ENCODE results near the gene NIP7. TPM values are rescaled to one million over a fixed set of nuclear protein-coding genes. Genes with fewer than 3 reads are reported as not detected.

The NIP7 gene
- total RNA-seq, 2 experiments from 2014 or later = 70.1 to 73.2 TPM

GRCh38 chr16:69311533-69312387 is 27.8 kb upstream of the NIP7 start:
- peak overlapping the region; percentile 98 for H3K27ac Mint-ChIP-seq

GRCh38 chr16:69313469-69313868 is 26.1 kb upstream of the NIP7 start:
- Mint-ChIP-seq H3K36me3 (peaks cover 16% of the 10 kb centered on the region), H3K27ac (peak overlapping the region; percentile 25), H3K4me1 (peaks cover 19% of the 10 kb centered on the region)

More at GRCh38 chr16:69311533-69312387, 27.8 kb upstream of the NIP7 start:
- H3K9me3 Mint-ChIP-seq = no peaks in the 10 kb centered on the region
- peaks cover 13% of the 10 kb centered on the region for H3K36me3 Mint-ChIP-seq
- no peaks in the 10 kb centered on the region for H3K27me3 Mint-ChIP-seq
- peak overlapping the region; percentile 100 for H3K4me3 Mint-ChIP-seq
- peaks cover 19% of the 10 kb centered on the region for H3K4me1 Mint-ChIP-seq
- DNase-seq = peak; percentile 61

GRCh38 chr16:69314534-69314933 is 25.0 kb upstream of the NIP7 start:
- H3K4me1 Mint-ChIP-seq = peaks cover 19% of the 10 kb centered on the region
- no peaks in the 10 kb centered on the region for H3K9me3 Mint-ChIP-seq
- H3K4me3 Mint-ChIP-seq = no peak overlapping the region
- H3K36me3 Mint-ChIP-seq = peaks cover 20% of the 10 kb centered on the region
- no peak overlapping the region for H3K27ac Mint-ChIP-seq
- H3K27me3 Mint-ChIP-seq = no peaks in the 10 kb centered on the region
- no peak for DNase-seq

More at GRCh38 chr16:69313469-69313868, 26.1 kb upstream of the NIP7 start:
- DNase-seq = no peak
- Mint-ChIP-seq H3K9me3 (no peaks in the 10 kb centered on the region), H3K27me3 (no peaks in the 10 kb centered on the region), H3K4me3 (peak overlapping the region; percentile 61)

GRCh38 chr16:69315486-69316311 is 23.9 kb upstream of the NIP7 start:
- Mint-ChIP-seq H3K4me3 (no peak overlapping the region), H3K4me1 (peaks cover 14% of the 10 kb centered on the region), H3K9me3 (no peaks in the 10 kb centered on the region), H3K27me3 (no peaks in the 10 kb centered on the region), H3K36me3 (peaks cover 21% of the 10 kb centered on the region), H3K27ac (no peak overlapping the region)
- DNase-seq = no peak

GRCh38 chr16:69316595-69317034 is 23.0 kb upstream of the NIP7 start:
- H3K36me3 Mint-ChIP-seq = peaks cover 28% of the 10 kb centered on the region
- no peak for DNase-seq
- H3K27ac Mint-ChIP-seq = no peak overlapping the region

GRCh38 chr16:69318177-69318910 is 21.2 kb upstream of the NIP7 start:
- Mint-ChIP-seq H3K27me3 (no peaks in the 10 kb centered on the region), H3K27ac (no peak overlapping the region), H3K9me3 (no peaks in the 10 kb centered on the region), H3K4me3 (no peak overlapping the region), H3K36me3 (peaks cover 26% of the 10 kb centered on the region), H3K4me1 (peaks cover 6% of the 10 kb centered on the region)
- no peak for DNase-seq

More at GRCh38 chr16:69316595-69317034, 23.0 kb upstream of the NIP7 start:
- Mint-ChIP-seq H3K4me3 (no peak overlapping the region), H3K27me3 (no peaks in the 10 kb centered on the region), H3K9me3 (no peaks in the 10 kb centered on the region), H3K4me1 (peaks cover 13% of the 10 kb centered on the region)

- peaks cover 24% of the 10 kb centered on the region for H3K36me3 Mint-ChIP-seq
- H3K27me3 Mint-ChIP-seq = no peaks in the 10 kb centered on the region
- H3K4me3 Mint-ChIP-seq = no peak overlapping the region
Observed at GRCh38 chr16:69318911-69319289, 20.7 kb upstream of the NIP7 start.

GRCh38 chr16:69319381-69319780 is 20.2 kb upstream of the NIP7 start:
- no peak for DNase-seq
- no peak overlapping the region for H3K27ac Mint-ChIP-seq
- H3K27me3 Mint-ChIP-seq = no peaks in the 10 kb centered on the region
- peaks cover 23% of the 10 kb centered on the region for H3K36me3 Mint-ChIP-seq
- H3K9me3 Mint-ChIP-seq = no peaks in the 10 kb centered on the region
- no peak overlapping the region for H3K4me3 Mint-ChIP-seq
- peaks cover 3% of the 10 kb centered on the region for H3K4me1 Mint-ChIP-seq

More at GRCh38 chr16:69318911-69319289, 20.7 kb upstream of the NIP7 start:
- no peaks in the 10 kb centered on the region for H3K9me3 Mint-ChIP-seq
- H3K4me1 Mint-ChIP-seq = peaks cover 1% of the 10 kb centered on the region
- no peak for DNase-seq
- H3K27ac Mint-ChIP-seq = no peak overlapping the region

- H3K27ac Mint-ChIP-seq = no peak overlapping the region
- DNase-seq = no peak
- peaks cover 10% of the 10 kb centered on the region for H3K4me1 Mint-ChIP-seq
- H3K9me3 Mint-ChIP-seq = no peaks in the 10 kb centered on the region
- no peak overlapping the region for H3K4me3 Mint-ChIP-seq
- H3K27me3 Mint-ChIP-seq = no peaks in the 10 kb centered on the region
- peaks cover 27% of the 10 kb centered on the region for H3K36me3 Mint-ChIP-seq
Observed at GRCh38 chr16:69319826-69320739, 19.5 kb upstream of the NIP7 start.

- Mint-ChIP-seq H3K27ac (no peak overlapping the region), H3K36me3 (peaks cover 32% of the 10 kb centered on the region), H3K27me3 (no peaks in the 10 kb centered on the region), H3K9me3 (no peaks in the 10 kb centered on the region), H3K4me3 (no peak overlapping the region), H3K4me1 (peaks cover 11% of the 10 kb centered on the region)
- DNase-seq = no peak
Observed at GRCh38 chr16:69320740-69321073, 18.9 kb upstream of the NIP7 start.

GRCh38 chr16:69321080-69321479 is 18.5 kb upstream of the NIP7 start:
- H3K36me3 Mint-ChIP-seq = peaks cover 36% of the 10 kb centered on the region
- no peaks in the 10 kb centered on the region for H3K9me3 Mint-ChIP-seq
- H3K4me3 Mint-ChIP-seq = no peak overlapping the region
- H3K4me1 Mint-ChIP-seq = peaks cover 15% of the 10 kb centered on the region
- no peak overlapping the region for H3K27ac Mint-ChIP-seq
- no peak for DNase-seq
- no peaks in the 10 kb centered on the region for H3K27me3 Mint-ChIP-seq

- Mint-ChIP-seq H3K36me3 (peaks cover 44% of the 10 kb centered on the region), H3K4me1 (peaks cover 28% of the 10 kb centered on the region), H3K27me3 (no peaks in the 10 kb centered on the region), H3K9me3 (no peaks in the 10 kb centered on the region), H3K27ac (peak overlapping the region; percentile 45), H3K4me3 (no peak overlapping the region)
- DNase-seq = no peak
Observed at GRCh38 chr16:69322343-69322742, 17.2 kb upstream of the NIP7 start.

- Mint-ChIP-seq H3K36me3 (peaks cover 50% of the 10 kb centered on the region), H3K4me3 (no peak overlapping the region), H3K9me3 (no peaks in the 10 kb centered on the region), H3K4me1 (peaks cover 34% of the 10 kb centered on the region), H3K27me3 (no peaks in the 10 kb centered on the region), H3K27ac (no peak overlapping the region)
- DNase-seq = no peak
Observed at GRCh38 chr16:69323415-69323814, 16.2 kb upstream of the NIP7 start.

- H3K27me3 Mint-ChIP-seq = no peaks in the 10 kb centered on the region
- no peak overlapping the region for H3K4me3 Mint-ChIP-seq
- no peak overlapping the region for H3K27ac Mint-ChIP-seq
- peaks cover 56% of the 10 kb centered on the region for H3K36me3 Mint-ChIP-seq
- no peak for DNase-seq
- no peaks in the 10 kb centered on the region for H3K9me3 Mint-ChIP-seq
- peaks cover 41% of the 10 kb centered on the region for H3K4me1 Mint-ChIP-seq
Observed at GRCh38 chr16:69324013-69324531, 15.5 kb upstream of the NIP7 start.

Measured in activated naive CD8-positive, alpha-beta T cell treated with anti-CD3 and anti-CD28 coated beads for 36 hours (primary cell).